ENCODE data around the gene SARNP. TPM values are rescaled to one million over a fixed set of nuclear protein-coding genes. Genes with fewer than 3 reads are reported as not detected.
A peak's percentile ranks its signal among the peaks of the same experiment; 100 is the strongest.

SARNP gene
- total RNA-seq, 1 donor from 2014 or later = 51.6 TPM

DNA sequence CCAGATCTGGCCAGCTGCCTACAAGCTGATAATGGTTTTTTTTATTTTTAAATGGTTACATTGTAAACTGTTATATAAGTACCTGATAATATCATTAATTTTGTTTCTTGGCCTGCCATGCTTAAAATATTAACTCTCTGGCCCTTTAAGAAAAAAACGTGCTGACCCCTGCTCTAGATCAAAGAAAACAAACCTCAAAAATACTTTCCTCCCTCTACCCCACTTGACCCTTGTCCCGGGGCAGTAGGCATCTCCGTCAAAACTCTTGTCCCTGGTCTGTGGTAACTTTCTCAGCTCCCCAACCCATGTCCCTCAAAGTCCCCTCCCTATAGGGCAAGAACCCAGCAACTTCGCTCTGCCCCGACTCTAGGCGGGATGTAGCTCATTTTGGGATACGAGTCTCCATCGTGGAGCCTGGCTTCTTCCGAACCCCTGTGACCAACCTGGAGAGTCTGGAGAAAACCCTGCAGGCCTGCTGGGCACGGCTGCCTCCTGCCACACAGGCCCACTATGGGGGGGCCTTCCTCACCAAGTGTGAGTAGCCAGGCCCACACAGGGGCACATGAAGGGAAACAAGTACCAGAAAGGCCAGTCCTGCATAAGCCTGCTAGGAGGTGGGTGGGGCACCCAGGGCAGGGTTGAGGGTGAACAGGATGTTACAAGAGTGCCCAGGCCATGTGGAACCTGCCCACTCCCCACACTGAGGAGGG lies 93.9 kb downstream of the SARNP start:
- DNase-seq = no peak

DNA sequence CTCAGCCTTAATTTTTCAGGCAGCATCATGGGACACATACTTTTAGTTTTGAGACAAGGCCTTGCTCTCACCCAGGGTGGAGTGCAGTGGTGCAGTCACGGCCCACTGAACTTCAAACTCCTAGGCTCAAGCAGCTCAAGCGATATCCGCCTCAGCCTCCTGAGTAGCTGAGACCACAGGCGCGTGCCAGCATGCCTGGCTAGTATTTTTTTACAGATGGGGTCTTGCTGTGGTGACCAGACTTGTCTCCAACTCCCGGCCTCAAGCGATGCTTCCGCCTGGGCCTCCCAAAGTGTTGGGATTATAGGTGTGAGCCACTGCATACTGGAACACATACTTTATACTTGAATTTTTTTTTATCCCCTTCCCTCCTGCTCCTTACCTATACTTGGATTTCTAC lies 94.6 kb downstream of the SARNP start:
- DNase-seq = no peak

DNA sequence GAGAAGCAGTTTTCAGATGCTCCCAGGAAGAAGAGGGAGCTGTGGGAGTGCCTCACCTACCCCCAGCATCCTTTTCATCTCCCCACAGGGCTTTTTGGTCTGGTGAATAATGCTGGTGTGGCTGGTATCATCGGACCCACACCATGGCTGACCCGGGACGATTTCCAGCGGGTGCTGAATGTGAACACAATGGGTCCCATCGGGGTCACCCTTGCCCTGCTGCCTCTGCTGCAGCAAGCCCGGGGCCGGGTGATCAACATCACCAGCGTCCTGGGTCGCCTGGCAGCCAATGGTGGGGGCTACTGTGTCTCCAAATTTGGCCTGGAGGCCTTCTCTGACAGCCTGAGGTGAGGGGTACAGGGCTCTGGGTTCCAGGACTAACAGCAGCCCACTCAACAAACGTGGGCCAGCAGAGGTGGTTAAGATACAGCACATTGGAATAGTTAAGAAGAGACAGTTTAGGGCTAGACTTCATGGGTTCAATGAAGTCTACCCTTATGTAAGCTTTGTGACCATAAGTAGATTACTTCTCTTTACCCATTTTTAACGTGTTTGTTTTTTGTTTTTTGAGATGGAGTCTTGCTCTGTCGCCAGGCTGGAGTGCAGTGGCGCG lies 95.8 kb downstream of the SARNP start:
- no peak for DNase-seq

DNA sequence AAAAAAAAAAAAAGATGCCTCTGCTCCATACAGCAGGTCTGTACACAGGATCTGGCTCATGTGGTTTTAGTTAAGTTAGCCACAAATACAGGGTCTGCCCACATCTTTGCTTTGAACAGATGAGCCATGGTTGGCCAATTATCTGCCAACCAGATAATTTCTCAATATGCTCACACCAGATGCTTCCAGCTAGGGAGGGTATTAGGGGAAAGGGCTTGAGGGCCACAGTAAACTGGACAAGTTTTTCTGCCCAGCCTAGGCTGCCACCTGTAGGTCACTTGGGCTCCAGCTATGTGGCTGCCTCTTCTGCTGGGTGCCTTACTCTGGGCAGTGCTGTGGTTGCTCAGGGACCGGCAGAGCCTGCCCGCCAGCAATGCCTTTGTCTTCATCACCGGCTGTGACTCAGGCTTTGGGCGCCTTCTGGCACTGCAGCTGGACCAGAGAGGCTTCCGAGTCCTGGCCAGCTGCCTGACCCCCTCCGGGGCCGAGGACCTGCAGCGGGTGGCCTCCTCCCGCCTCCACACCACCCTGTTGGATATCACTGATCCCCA lies 96.6 kb downstream of the SARNP start:
- peak; percentile 68 for DNase-seq

DNA sequence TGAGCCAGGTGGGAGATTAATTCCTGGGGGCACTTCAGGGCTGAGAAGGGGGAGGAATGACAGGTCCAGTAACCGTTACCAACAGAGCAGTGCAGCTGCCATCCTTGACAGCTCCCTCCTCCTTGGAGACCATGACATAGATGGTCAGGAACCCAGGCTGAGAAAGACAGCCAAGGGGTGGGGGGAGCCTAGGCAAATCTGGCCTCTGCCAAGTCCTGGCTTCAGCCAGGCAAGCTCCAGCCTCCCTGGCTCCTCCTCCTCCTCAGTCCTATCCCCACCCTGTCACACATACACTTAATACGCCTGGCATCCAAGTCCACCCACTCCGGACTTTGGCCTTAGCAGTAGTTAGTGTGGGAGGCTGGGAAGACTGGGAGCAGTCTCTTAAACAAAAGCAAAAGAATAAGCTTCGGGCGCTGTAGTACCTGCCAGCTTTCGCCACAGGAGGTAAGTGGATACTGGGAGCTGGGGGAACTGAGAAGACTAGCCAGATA lies 97.4 kb downstream of the SARNP start, which contains the start of gene RDH5:
RDH5 (plus strand) TSS at position 323 of the 494 bp plus-strand sequence. CDS start 792 bp downstream, outside the sequence.
- peak; percentile 92 for DNase-seq

DNA sequence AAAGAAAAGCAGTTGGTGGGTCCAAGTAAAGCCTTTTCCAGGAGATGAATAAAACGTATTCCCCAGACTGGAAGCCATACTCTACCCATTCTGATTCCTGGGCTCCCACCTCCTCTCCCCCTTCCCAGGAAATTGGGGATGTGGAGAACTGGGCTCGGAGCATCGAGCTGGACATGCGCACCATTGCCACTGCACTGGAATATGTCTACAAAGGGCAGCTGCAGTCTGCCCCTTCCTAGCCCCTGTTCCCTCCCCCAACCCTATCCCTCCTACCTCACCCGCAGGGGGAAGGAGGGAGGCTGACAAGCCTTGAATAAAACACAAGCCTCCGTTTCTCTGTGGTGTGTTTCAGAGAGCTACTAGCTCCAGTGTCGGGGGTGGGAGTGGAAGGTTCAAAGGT lies 98.2 kb downstream of the SARNP start:
- DNase-seq = no peak

DNA sequence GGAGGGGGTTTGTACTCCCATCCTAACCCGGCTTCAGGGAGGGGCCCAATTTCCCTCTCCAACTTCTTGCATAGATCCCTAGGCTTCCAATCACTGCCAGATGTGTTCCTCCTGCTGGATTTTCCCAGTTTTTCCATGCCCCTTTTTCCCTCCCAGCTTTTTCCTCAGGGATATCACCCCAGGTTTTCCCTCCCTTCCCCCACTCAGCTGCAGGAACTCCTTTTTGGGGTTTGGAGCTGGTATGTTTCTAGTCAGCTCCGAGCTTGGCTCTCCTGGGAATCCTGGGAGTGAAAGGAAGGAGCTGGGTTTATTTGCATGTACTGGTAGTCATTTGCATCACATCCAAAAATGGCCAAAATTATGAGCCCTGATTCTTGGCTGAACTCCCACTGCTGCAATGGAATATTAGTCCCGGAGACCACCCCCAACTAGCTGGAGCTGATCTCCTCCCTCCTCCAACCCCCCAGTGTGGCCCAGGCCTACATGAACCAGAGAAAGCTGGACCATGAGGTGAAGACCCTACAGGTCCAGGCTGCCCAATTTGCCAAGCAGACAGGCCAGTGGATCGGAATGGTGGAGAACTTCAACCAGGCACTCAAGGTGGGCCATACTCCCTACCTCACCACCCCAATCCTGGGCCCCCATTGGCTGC lies 98.8 kb downstream of the SARNP start:
- DNase-seq = peak; percentile 43

DNA sequence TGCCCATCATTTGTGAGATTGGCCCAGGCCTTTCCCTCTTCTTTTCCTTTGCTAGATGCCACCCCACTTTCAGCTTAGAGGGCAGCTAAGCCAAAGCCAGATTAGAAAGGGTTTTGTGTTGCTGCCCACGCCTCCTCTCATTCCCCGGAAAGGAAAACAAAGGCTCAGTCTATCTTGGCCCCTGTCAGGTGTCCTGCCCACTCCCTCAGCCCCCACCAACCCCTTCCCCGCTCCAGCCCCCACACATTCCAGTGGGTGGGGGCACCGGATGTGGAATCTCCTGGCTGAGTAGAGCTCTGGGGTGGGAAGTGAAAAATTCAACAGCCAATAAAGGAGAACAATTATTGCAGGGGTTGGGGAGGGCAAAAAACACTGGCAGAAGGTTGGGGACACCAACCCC lies 99.5 kb downstream of the SARNP start:
- peak; percentile 73 for DNase-seq

DNA sequence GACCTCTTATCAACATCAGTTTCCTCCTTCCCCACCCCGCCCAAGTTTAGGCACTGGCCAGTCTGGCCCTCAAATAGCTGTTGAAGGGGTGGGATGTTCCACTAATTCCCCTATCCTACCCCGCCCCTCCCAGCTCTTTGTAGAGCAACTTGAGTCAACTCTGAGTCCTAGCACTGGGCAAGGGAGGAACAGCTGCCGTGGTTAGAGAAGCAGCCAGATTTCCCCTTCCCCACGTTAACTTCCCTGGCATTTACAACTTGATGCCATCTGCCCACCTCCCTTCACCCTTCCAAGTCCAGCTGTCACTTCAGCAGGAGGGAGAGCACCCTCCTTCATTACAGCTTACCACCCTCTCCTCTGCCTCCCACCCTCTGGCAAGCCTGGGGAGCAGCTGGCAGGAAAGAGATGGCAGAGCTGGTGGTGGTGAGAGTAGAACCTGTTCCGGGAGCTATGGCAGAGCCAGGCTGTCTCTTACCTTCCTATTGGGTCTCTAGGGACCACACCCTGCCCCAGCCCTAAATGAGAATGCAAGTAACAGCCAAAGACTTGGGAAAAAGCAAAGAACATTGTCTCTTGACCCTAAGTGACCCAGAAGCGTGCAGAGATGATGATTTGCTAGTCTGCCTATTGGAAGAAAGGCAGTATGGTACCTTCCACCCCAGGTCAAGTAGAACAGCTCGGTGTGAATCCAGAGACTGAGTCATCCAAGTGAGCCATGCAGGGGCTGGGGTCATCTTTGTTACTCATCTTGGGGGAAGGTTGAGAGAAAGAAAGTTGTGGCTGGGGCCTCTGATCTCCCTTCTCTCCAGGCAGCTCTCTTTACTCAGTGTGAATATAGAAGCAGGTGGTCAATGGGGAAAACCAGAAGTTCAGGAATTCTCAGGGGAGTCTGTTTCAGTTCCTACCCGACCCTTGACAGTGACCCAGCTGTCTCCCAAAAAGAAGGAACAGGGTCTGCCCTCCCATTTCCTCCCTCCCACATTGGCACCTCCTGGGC lies 100.2 kb downstream of the SARNP start:
- DNase-seq = peak; percentile 92

DNA sequence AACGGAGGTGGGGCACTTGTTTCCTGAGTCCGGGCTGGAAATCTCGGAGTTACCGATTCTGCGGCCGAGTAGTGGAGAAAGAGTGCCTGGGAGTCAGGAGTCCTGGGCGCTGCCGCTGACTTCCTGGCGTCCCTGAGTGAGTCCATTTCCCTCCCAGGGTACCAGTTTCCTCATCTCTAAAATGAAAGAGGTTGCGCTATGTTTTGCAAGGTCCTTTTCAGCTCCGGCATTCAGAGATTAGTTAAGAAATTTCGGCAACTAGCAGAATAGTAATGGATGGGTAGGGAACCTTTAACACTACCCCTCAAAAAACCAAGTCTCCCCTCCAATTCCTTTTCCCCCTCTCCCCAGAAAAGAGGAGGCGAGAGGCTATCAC lies 101.0 kb downstream of the SARNP start:
- no peak for DNase-seq

DNA sequence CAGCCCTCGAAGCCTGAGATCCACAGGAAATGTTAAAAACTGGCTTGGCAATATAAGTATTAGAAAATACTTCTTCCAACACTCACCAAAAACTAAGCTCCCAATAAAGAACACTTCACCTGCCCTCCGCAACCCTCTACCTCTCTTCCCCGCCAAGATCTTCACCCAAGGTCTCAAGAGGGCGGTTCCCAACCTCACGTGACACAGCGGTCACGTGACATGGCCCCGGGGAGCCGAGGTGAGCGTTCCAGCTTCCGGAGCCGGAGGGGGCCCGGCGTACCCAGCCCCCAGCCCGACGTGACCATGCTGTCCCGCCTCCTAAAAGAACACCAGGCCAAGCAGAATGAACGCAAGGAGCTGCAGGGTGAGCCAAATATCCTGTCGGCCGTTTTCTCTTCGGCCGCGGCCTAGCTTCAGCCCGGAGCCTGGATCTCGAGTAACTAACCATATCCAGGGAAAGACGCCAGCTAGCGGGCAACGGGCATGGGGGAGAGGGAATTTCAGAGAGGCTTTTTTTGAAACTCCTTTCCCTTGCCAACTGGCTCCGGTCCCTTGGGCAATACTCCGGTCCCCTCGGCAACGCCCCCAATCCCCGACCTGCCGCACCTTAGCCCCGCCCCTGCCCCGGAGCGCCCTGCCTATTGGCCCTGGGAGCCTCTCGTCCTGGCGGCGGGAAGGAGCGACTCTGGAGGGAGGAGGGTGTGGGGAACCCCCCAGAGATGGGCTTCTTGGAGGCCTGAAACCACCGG lies 101.5 kb downstream of the SARNP start, which contains the start of gene BLOC1S1:
BLOC1S1 (plus strand) TSS at position 214 of the 749 bp plus-strand sequence; CDS start at position 220, 6 bp downstream.
- peak; percentile 97 for DNase-seq

DNA sequence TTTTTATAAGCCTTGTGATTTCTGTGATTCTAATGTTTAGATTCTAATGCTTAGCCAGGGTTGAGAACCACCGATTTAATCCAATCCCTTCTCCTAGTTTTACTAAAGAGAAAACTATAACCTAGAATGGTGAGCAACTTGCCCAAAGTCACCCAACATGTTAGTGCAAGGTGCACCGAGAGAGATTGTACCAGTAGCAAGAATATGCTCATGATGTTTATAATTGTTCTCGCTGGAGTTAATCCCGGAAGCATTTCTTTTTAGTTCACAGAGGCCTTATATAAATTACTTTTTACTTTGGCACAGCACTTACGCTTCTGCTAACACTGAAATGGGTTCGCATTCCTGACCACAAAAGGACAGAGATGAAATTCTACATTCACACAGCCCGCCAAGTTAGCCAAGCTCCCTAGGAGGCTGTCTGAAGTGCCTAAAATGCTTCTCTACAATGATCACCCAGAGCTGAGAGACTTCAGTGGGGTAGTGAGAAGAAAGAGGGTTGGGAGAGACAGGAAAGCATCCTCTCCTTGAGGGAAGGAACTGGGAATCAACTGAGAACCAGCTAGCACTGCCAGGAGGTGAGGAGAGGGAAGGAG lies 102.3 kb downstream of the SARNP start:
- DNase-seq = no peak

DNA sequence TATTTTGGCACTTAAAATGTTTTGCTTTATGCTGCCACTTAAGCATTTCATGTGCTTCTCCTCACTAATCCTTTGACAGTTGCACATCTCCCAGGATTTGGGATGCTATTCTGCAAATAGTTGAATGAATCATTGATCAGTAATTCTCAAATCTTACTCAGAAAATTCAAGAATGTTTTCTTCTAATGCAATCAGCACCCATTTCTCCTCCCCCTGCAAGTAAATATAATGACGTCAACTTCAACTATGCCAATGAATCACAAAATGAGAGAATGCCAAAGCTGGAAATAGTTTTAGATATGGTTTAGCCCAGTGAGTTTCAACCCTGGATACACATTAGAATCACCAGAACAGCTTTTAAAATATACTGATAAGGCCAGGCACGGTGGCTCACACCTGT lies 103.8 kb downstream of the SARNP start:
- no peak for DNase-seq

DNA sequence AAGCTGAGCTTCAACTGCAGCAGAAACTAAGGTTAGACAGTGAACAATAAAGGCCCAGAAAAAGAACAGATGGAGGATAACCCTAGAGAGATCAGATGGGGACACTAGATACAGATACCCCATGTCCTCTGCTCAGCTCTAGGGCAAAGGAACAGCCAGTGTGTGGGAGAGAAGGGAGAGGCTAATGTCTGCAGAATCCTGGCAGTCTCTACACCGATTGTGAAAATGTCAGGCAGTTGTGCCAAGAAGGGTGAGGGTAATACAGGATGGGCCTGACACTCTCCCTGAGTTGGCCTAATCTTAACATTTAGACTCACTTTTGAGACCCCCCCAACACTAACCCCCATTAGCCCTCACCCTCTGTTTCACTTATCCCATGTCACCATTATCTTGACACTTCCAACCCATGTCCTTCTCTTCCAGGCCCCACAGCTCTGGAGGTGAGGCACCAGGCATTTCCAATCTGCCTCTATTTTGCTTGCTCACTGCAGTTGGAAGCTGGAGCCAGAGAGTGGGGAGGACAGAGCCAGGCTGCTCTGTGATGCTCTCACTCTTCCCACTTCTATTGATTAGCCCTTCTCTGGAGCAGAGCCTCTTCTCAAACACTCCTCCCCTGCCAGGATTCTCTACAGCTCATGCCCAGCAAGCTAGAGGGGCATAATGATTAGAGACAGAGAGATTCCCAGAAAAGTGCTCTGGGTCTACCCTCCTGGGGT lies 104.7 kb downstream of the SARNP start:
- DNase-seq = no peak

DNA sequence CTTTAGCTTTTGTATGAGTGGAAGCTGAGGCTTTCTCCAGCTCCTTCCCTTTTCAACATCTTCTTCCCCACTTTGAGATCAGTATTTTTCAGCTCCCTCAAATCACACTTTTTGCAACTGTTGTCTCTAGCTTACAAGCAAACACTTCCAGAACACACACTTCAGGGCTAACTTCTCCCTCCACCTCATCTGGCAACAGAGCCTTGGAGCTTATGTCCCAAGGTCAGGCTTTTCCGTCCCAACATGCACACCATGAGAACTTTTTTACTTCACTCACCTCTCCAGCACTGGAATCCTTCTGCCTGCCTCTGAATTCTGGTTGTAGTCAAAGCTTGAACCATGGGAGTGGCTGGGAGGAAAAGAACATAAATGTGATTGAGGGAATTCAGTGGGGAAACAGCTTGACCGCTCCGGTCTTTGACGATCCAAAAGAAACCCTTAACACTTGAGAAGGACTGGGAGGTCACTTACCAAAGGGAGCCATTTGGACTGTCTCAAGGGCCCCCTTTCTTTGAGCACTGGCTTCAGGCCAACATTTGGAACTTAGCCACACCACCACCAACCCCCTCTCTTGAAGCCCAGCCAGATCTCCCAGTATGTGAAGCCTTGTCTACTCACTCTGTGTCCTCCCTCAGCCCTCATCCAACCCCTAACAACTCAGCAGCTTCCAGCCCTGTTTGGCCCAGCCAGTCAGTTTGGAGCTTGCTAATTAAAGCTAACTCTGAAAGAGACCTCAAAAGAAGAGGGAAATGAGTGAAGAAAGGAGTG lies 105.6 kb downstream of the SARNP start:
- DNase-seq = peak; percentile 63

DNA sequence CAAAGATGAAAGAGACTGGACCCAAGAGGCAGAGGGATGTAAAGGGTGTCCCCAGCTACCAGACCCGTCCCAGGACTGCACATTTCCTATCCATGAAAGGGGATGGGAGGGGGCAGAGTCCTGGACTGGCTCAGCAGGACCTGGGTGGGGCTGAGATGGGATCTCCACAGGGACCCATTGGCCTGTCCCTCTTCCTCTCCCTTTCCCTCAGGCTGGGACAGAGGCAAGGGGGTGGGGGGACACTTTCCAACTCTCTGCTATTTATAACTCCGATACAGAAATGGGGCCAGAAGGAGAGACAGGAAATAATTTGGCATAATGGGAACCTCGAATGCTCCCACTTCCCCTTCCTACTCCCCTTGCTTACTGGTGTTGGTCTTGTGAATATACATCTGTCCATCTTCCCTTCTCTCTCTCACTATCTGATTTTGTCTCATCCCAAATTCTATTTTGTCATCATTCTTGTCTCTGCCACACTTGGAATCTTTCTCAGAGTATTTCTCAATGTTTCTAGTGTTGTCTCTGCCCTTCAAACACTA lies 108.8 kb downstream of the SARNP start:
- DNase-seq = peak; percentile 32

DNA sequence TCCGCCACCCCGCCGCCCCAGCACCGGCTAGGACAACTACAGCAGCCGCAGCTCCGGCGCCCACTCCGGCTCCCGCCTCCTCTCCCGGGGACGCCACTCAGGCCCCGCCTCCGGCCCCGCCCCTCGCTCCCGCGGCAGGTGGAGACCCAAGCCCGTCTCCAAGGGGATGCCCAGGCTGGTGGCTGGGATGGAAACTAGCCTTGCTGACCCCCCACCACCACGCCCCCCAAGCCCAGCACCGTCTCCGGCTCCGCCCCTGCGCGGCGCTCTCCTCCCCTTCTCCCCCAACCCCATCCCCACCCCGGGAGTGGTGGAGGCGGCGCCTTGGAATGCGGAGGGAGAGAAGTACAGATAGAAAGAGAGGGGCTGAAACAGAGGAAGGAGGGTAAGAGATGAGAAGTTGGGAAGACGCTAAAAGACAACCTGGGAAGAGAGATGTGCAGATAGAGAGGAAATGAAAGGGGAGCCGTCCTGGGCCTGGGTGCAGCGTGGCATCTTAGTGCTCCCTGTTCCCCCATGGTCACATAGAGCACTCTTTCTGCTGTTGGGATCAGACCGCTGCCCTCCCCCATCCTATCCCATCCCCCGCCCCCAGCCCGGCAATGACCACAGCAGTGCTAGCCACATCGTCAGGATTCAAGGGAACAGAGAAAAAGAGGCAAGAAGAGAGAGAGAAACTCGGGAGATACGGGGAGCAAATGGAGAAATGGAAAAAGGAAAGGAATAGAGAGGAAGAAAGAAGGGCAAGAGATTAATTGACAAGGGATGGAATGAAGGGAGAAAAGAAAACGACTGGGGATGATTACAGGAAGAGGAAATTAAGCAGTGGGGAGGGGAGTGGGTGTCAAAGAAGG lies 109.5 kb downstream of the SARNP start, which contains the start of gene ITGA7:
ITGA7 (minus strand) TSS at position 64 of the 854 bp plus-strand sequence. CDS start 222 bp downstream, outside the sequence.
- peak; percentile 93 for DNase-seq

All from tongue (tissue), 2 donors.